GM19328 (cell line): ENCODE data around the gene NCOA3.
"Not testable (repeated sequence)": the region's sequence is repeated elsewhere in the genome, so short reads cannot be mapped to it uniquely, and the experiment has no call there.

Source experiments
- ATAC-seq: cut with Tn5 transposase; IDR thresholded peaks from one replicate; pipeline ENCODE4 v1.9.1; 2021; ENCODE audit warnings: mild to moderate bottlenecking, moderate library complexity; ENCODE audit not compliant: unreplicated experiment

NCOA3 gene

GRCh38 chr20:47534405-47534804 is 32.7 kb downstream of the NCOA3 start:
- ATAC-seq, result no peak

DNA sequence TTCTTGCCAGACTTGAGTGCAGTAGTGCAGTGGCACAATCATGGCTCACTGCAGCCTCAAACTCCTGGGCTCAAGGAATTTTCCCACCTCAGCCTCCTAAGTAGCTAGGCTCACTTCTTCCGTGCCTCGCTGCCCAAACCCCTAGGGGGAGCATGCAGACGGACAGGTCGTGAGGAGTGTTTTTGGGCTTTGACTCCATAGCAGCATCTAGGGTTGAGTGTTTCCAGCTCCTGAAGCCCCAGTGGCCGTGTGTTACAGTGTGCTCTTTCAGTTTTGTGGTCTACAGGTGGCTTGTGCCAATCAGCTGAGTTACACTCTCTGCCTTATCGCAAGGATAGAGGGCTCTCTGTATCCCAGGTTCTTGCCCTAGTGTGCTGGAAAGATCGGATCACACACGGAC is 33.4 kb downstream of the NCOA3 start:
- no peak for ATAC-seq

DNA sequence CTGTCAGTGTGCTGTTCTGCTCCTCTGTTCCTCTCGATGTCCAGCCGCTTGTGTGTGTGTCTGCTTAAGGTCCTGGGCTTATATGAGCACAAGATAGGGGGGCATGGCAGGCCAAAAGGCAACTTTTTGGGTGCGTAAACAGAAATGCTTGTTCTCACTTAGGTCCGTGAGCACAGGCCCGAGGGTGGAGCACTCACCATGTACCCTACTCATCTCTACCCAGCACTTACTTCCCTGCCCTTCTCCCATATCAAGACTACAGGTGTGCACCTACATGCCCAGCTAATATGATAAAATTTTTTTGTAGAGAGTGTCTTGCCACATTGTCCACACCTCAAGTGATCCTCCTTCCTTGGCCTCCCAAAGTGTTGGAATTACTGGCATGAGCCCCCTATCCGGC is 34.3 kb downstream of the NCOA3 start:
- ATAC-seq, result no peak

DNA sequence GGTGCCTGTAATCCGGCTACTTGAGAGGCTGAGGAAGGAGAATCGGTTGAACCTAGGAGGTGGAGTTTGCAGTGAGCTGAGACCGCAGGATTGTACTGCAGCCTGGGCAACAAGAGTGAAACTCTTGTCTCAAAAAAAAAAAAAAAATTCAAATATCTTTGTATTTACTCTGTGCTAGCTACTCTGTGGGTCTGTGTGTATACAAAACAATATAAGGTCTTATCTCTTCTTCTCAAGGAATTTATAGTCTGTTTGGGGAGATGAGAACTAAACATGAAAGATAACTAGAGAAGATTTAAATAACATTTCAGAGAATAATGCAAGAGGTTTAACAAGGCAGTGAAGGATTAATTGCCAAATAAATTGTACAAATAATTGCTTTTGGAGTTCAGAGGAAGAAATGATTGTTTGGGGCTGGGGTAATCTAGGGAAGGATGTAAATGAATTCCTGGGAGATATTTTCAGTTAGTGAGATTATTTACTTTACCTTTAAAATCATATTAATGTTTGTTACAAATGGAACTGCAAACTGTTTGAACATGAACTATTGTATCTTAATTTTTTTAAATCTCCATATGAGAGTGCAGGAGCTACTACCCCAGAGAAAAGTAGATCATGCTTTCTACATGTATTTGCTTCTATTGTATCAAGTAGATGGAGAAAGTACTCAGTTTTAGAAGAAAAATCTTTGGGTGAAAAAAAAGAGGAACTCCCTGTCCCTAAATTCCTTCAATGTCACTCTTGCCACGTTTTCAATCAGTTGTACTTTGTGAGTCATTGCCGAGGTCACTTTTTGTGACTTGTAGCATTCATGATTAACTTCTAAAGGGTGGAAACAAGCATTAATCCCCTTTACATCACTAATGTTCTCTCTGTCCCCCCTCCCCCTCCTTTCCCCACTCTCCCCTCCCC is 39.0 kb downstream of the NCOA3 start:
- ATAC-seq, result no peak

DNA sequence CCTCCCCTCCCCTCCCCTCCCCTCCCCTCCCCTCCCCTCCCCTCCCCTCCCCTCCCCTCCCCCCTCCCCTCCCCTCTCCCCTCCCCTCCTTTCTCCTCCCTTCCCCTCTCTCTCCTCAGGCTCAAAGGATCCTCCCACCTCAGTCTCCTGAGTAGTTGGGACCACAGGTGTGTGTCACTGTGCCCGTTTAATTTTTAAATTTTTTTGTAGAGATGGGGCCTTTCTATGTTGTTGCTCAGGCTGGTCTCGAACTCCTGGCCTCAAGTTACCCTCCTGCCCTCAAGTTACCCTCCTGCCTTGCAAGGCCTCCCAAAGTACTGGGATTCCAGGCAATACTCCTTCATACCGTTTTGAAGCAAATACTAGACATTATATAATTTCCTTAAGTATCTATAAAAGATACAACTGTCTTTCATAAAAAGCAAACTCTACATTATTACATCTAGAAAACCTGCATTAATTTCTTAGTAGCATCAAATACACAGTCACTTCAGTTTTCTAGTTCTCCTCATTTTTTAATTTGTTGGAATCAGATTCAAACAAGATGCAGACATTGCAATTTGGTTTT is 39.8 kb downstream of the NCOA3 start:
- no peak for ATAC-seq

GRCh38 chr20:47543006-47543431 is 41.3 kb downstream of the NCOA3 start:
- ATAC-seq, result no peak

- ATAC-seq, result no peak
Measured at GRCh38 chr20:47544240-47544639, 42.6 kb downstream of the NCOA3 start.

GRCh38 chr20:47544852-47545251 is 43.2 kb downstream of the NCOA3 start:
- ATAC-seq, result no peak

- no peak for ATAC-seq
Measured at GRCh38 chr20:47545499-47545898, 43.8 kb downstream of the NCOA3 start.

DNA sequence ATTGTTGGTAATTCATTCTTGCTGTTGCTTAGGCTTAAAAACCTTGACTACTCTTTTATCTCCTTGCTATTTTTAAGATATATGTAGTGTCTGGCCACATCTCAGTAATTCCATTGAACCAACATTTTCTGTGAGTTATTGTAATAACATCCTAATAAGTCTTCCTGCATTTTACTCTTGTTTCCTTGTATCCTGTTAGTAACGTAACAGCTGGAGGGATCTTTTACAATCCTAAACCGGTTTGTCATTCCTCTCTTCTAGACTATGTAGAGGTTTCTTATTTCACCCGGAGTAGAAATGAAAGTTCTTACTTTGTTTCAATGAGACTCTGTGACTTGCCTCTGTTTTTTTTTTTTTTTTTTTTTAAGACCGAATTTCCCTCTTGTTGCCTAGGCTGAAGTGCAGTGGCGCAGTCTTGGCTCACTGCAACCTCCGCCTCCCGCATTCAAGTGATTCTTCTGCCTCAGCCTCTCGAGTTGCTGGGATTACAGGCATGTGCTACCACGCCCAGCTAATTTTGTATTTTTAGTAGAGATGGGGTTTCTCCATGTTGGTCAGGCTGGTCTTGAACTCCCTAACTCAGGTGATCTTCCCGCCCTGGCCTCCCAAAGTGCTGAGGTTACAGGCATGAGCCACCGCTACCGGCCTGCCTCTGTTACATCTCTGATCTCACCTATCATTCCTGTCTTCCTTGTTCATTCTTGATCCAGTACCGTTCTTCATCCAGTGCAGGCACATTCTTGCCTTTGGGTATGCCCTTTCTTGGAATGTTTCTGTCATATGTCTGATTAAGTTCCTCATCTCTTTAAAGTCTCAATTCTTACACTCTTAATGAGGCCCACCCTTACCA is 44.7 kb downstream of the NCOA3 start:
- no peak for ATAC-seq

DNA sequence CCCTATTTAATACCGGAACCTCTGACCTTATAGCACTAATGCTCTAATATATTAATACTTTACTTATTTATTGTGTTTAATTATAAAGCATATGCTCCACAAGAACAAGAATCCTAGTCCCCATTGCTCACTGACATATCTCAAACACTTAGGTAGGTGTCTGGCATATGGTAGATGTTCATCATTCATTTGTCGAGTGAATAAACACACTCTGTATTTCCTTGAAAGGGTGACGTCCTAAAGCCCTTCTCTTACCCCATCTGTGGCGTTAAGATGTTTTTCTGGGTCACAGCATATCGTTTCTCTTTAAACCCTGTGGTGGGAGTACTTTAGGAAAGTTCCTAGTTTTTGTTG is 45.3 kb downstream of the NCOA3 start:
- no peak for ATAC-seq

GRCh38 chr20:47549671-47550070 is 48.0 kb downstream of the NCOA3 start:
- ATAC-seq, result no peak

- ATAC-seq, result no peak
Measured at GRCh38 chr20:47551222-47551621, 49.5 kb downstream of the NCOA3 start.

DNA sequence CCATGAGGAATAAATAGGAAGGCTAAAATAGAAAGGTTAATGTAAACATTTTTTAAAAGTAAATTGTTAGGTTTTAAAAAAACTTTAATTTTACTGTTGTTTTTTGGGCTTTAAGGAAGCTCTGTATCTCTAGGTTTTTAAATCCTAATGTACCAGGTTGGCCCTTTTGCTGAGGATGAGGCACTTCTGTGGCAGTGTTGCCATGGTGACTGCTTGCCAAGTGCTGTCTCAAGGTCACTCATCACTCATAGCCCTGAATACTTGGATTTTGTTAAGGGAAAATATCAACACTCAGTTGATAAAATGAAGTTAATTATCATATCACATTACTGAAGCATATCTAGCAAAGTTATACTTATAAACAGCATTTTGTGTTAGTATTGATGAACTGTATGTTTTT is 50.2 kb downstream of the NCOA3 start:
- no peak for ATAC-seq

DNA sequence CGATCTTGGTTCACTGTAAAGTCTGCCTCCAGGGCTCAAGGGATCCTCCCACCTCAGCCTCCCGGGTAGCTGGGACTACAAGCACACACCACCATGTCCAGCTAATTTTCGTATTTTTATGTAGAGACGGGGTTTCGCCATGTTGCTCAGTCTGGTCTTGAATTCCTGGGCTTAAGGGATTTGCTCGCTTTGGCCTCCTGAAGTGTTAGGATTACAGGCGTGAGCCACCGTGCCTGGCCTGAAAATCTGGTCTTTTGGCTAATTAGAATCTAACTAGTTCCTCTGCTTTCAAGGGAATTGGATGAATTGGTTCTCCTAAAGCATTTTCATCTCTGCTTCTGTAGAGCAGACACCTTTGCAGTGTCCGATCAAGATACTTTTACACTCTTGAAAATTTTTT is 51.3 kb downstream of the NCOA3 start:
- ATAC-seq, result no peak

DNA sequence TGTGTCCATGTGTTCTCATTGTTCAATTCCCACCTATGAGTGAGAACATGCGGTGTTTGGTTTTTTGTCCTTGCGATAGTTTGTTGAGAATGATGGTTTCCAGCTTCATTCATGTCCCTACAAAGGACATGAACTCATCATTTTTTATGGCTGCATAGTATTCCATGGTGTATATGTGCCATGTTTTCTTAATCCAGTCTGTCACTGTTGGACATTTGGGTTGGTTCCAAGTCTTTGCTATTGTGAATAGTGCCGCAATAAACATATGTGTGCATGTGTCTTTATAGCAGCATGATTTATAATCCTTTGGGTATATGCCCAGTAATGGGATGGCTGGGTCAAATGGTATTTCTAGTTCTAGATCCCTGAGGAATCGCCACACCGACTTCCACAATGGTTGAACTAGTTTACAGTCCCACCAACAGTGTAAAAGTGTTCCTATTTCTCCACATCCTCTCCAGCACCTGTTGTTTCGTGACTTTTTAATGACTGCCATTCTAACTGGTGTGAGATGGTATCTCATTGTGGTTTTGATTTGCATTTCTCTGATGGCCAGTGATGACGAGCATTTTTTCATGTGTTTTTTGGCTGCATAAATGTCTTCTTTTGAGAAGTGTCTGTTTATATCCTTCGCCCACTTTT is 52.0 kb downstream of the NCOA3 start:
- not testable (repeated sequence) for ATAC-seq

DNA sequence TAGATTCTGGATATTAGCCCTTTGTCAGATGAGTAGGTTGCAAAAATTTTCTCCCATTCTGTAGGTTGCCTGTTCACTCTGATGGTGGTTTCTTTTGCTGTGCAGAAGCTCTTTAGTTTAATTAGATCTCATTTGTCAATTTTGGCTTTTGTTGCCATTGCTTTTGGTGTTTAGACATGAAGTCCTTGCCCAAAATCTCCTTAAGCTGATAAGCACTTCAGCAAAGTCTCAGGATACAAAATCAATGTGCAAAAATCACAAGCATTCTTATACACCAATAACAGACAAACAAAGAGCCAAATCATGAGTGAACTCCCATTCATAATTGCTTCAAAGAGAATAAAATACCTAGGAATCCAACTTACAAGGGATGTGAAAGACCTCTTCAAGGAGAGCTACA is 52.6 kb downstream of the NCOA3 start:
- not testable (repeated sequence) for ATAC-seq

DNA sequence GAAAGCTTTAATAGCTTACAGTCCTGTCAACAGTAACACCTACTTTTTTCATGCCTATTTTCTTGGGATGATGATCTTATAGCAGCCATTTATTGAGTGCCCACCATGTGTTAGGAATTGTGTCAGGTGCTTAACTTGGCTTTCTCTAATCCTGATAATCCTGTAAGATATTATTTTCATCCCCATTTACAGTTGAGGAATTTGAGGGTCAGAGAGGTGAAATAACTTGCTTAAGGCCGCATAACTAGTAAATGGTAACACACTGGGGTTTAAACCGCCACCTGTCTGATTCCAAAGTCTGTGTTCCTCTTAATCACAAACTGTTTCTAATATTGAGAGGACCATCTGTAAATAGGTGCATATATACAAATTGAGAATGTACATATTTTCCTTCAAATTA is 55.5 kb downstream of the NCOA3 start:
- ATAC-seq, result no peak

- no peak for ATAC-seq
Measured at GRCh38 chr20:47557791-47558190, 56.1 kb downstream of the NCOA3 start.

- ATAC-seq, result no peak
Measured at GRCh38 chr20:47558295-47559066, 56.8 kb downstream of the NCOA3 start.
